Rectal smooth muscle tissue (tissue), 1 donor: ENCODE results near the gene CCDC136.

Experiments
- H3K27ac ChIP-seq: one replicate; pipeline ENCODE4 v1.7.0; 2013; ENCODE audit warnings: low read depth, low read length, inconsistent platforms
- H3K27me3 ChIP-seq: one replicate; pipeline ENCODE4 v1.7.0; 2013; ENCODE audit warnings: low read length; ENCODE audit not compliant: control insufficient read depth, insufficient read depth
- H3K36me3 ChIP-seq: one replicate; pipeline ENCODE4 v1.7.0; 2013; ENCODE audit warnings: low read length; ENCODE audit not compliant: control insufficient read depth, insufficient read depth
- H3K4me1 ChIP-seq: one replicate; pipeline ENCODE4 v1.7.0; 2013; ENCODE audit warnings: low read length; ENCODE audit not compliant: control insufficient read depth, insufficient read depth
- H3K4me3 ChIP-seq: one replicate; pipeline ENCODE4 v1.7.0; 2013; ENCODE audit warnings: low read length
- H3K9ac ChIP-seq: one replicate; pipeline ENCODE4 v1.7.0; 2013; ENCODE audit warnings: low read length

Gene CCDC136

DNA sequence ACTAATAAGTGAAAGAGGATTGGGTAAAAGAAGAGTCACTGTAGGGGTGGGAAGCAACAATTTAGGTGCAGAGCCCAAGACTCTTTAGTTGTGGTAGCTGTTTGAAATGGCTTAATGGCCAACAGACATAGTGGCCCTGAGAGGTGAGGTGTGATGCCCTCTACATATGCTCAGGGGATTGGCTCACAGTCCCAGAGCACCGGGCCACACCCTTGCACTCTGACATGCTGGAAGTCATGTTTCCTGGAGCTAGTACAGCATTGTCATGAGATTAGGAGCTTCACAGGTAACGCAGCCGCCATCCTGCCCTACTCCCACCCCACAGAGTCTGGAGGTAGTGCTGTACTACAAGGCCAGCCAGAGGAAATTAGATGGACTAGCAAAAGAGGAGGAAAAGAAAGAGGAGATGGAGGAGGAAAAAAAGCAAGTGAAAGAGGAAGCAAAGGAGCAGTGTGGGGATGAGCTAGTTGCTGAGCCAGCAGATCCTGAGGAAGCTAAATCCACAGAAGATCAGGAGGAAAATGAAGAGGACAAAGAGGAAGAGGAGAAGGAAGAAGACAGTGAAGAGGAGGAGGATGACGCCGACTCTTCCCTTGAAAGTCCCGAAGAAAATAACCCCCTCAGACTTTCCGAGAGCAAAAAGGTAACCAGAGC, 23.6 kb downstream of the CCDC136 start:
- Histone ChIP-seq H3K4me3 (no peak overlapping the region), H3K36me3 (peaks cover under 1% of the 10 kb centered on the region), H3K27ac (no peak overlapping the region), H3K9ac (no peak overlapping the region), H3K27me3 (no peaks in the 10 kb centered on the region), H3K4me1 (peaks cover 9% of the 10 kb centered on the region)

DNA sequence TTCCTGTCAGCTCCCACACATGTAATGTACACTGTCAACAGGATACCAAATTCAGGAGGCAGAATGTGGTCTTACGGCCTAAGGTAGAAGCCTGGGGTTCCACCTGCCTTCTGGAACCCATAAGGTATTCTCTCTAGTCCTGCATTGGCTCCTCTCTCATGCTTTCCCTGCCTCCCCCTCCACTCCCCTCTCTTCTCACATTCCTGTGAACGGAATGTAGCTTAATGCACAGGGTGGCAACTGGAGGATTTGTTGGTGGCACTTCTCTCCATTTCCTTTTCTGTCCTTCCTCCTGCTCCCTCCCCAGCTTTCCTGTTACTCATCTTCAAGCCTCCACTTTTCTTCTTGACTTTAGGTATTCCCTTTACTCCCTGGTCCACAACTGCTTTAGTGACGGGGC, 26.9 kb downstream of the CCDC136 start:
- Histone ChIP-seq H3K9ac (no peak overlapping the region), H3K4me3 (no peak overlapping the region), H3K27ac (no peak overlapping the region), H3K27me3 (no peaks in the 10 kb centered on the region), H3K4me1 (peaks cover 9% of the 10 kb centered on the region), H3K36me3 (no peaks in the 10 kb centered on the region)

DNA sequence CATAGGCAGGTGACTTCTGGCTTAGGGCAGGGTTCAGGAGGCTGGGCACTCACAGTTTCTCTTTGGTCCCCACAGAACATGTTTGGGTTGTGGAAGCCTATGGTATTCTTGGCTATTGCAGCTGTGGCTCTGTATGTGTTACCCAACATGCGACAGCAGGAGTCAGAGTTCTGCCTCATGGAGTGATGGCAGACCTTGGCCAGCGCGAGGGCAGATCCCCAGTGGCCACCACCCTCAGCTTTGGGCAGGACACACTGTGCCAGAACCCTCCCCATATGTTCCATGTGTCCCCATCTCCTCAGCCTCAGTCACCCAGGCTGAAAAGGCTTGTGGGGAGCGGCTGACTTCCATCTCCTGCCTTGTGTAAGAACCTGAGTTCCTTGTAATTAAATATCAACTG, 30.0 kb downstream of the CCDC136 start:
- Histone ChIP-seq H3K27ac (no peak overlapping the region), H3K27me3 (no peaks in the 10 kb centered on the region), H3K4me3 (no peak overlapping the region), H3K4me1 (peaks cover 9% of the 10 kb centered on the region), H3K36me3 (no peaks in the 10 kb centered on the region), H3K9ac (no peak overlapping the region)

DNA sequence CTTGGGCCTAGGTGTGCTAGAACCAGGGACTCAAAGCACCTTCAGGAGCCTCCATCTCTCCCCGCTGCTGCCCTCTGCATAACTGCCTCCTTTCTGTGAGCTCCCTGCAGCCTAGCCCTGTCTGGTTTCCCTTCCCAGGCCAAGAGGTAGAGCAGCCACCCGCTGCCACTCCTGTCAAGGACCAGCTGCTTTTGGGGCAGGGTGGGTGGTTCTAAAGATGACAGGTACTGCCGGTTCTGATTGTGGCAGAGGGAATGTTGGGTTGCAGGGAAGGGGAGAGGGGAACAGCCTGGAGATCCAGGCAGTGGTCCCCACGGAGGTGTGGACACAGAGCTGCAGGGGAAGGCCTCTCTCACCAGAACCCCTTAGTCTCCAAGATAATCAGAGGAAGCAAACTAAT, 34.7 kb downstream of the CCDC136 start:
- H3K4me3 ChIP-seq: no peak overlapping the region
- no peaks in the 10 kb centered on the region for H3K36me3 ChIP-seq
- H3K27me3 ChIP-seq: peaks cover 8% of the 10 kb centered on the region
- H3K27ac ChIP-seq: no peak overlapping the region
- no peak overlapping the region for H3K9ac ChIP-seq
- peaks cover 21% of the 10 kb centered on the region for H3K4me1 ChIP-seq

- H3K36me3 ChIP-seq: no peaks in the 10 kb centered on the region
- peak overlapping the region; percentile 75 for H3K27ac ChIP-seq
- no peak overlapping the region for H3K9ac ChIP-seq
- no peak overlapping the region for H3K4me3 ChIP-seq
- peaks cover 21% of the 10 kb centered on the region for H3K4me1 ChIP-seq
- H3K27me3 ChIP-seq: peaks cover 12% of the 10 kb centered on the region
Measured at GRCh38 chr7:128826916-128827247, 35.1 kb downstream of the CCDC136 start.

- peaks cover 21% of the 10 kb centered on the region for H3K4me1 ChIP-seq
- no peak overlapping the region for H3K9ac ChIP-seq
- H3K36me3 ChIP-seq: no peaks in the 10 kb centered on the region
- H3K27ac ChIP-seq: peak overlapping the region; percentile 75
- H3K27me3 ChIP-seq: peaks cover 12% of the 10 kb centered on the region
- H3K4me3 ChIP-seq: no peak overlapping the region
Measured at GRCh38 chr7:128827248-128827958, 35.6 kb downstream of the CCDC136 start.

GRCh38 chr7:128827971-128828711, 36.4 kb downstream of the CCDC136 start:
- no peaks in the 10 kb centered on the region for H3K36me3 ChIP-seq
- H3K27ac ChIP-seq: peak overlapping the region; percentile 75
- H3K27me3 ChIP-seq: peaks cover 12% of the 10 kb centered on the region
- H3K4me3 ChIP-seq: no peak overlapping the region
- H3K4me1 ChIP-seq: peaks cover 28% of the 10 kb centered on the region
- H3K9ac ChIP-seq: no peak overlapping the region

- Histone ChIP-seq H3K36me3 (no peaks in the 10 kb centered on the region), H3K9ac (peak overlapping the region; percentile 40), H3K4me3 (peak overlapping the region; percentile 64), H3K27ac (peak overlapping the region; percentile 98), H3K27me3 (peaks cover 12% of the 10 kb centered on the region), H3K4me1 (peaks cover 36% of the 10 kb centered on the region)
Measured at GRCh38 chr7:128829391-128830166, 37.8 kb downstream of the CCDC136 start.

- Histone ChIP-seq H3K27ac (peak within 1 kb of the TSS; percentile 98), H3K9ac (peak within 1 kb of the TSS; percentile 80), H3K36me3 (no peaks in the 10 kb centered on the region), H3K4me1 (peaks cover 43% of the 10 kb centered on the region), H3K4me3 (peak within 1 kb of the TSS; percentile 83), H3K27me3 (peaks cover 12% of the 10 kb centered on the region)
Measured at GRCh38 chr7:128830231-128831177, 38.7 kb downstream of the CCDC136 start, which contains the start of gene FLNC. Gene FLNC, plus strand, starts transcription at chr7:128830406. Its CDS starts 232 bp downstream, at chr7:128830638.

DNA sequence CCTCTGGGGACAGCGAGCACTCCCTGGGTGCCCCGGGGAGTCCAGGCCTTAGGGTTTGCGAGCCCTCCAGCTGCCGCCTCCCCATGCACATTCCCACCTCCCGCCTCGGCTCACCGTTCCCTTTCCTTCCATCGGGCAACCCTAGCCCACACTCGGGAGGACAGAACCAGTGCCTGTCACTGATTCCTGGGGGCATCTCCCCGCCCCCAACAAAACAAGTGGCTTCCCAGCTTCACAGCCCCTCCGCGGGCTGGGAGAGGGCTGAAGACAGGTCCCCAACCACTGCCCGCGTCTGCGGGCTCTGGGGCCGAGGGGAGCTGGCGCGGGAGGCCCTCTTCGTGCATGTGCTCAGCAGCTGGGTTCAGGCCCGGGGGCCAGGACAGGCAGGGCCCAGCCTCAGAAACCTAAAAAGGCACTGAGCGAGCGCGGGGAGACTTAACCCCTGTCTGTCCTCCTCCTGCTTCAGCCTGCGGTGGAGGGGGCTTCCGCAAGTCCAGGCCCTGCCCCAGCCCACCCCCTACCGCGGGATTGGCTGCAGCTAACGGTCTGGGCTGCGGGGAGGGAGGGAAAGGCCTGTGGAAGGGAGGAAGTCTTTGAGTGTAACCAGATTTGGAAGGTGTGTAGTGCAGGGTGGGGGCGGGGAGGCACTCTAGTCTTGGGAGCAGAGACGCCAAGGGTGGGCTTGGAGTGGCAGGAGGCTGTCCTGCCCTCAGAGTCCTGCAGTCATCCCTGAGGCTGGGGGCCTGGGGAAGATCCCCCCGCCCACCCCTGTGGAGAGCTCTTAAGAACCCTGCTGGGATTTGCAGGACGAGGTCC, 39.6 kb downstream of the CCDC136 start:
- peaks cover 51% of the 10 kb centered on the region for H3K4me1 ChIP-seq
- H3K27ac ChIP-seq: peak overlapping the region; percentile 98
- H3K36me3 ChIP-seq: no peaks in the 10 kb centered on the region
- H3K27me3 ChIP-seq: peaks cover 12% of the 10 kb centered on the region
- peak overlapping the region; percentile 70 for H3K9ac ChIP-seq
- H3K4me3 ChIP-seq: peak overlapping the region; percentile 83
